Measurements from ENCODE around the gene PIGZ.

Gene PIGZ, protein sequence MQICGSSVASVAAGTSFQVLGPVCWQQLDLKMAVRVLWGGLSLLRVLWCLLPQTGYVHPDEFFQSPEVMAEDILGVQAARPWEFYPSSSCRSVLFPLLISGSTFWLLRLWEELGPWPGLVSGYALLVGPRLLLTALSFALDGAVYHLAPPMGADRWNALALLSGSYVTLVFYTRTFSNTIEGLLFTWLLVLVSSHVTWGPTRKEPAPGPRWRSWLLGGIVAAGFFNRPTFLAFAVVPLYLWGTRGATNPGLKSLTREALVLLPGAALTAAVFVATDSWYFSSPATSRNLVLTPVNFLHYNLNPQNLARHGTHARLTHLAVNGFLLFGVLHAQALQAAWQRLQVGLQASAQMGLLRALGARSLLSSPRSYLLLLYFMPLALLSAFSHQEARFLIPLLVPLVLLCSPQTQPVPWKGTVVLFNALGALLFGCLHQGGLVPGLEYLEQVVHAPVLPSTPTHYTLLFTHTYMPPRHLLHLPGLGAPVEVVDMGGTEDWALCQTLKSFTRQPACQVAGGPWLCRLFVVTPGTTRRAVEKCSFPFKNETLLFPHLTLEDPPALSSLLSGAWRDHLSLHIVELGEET

DNA sequence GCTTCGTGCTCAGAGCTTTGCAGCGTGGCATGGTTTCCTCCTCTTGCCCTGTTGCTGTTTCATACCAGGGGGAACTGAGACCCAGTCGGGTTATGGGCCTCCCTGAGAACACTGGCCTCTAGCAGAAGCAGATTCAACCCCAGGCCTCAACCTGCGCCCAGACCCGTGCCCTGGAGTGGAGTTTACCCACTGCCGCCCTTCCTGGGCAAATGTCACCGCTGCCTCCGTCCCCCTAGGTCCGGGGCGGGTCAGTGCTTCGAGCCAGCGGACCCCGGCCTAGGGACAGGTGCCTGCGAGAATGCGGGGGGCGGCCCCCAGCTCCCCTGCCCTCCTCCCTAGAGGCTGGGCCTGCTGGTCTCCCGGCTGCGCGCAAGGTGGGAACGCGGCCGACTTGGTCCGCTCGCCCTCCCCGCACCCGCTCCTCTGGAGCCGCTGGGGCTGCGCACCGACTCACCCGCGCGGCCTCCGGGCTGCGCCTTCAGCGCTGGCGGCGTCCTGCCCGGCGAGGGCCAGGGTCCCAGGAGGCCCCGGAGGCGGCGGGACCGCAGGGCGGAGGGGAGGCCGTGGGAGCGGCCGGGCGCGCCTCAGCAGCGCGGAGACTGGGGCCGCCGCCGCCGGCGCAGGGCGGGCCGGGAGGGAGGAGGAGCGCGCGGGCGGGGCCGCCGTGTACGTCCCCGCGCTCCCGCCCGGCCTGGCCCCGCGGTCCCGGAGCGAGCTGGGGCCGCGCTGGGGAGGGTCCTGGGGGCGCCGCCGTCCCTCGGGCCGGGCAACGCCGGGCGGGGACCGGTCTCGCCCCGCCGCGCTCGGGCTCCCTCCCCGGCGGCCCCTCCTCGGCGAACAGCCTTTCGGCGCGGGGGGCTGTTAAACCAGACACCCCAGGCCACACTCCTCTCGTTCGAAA lies at the start of gene PIGZ:
Gene PIGZ (minus strand): TSS at position 601 of the 901 bp plus-strand sequence. CDS start 16,802 bp downstream, outside the sequence.
- peak within 1 kb of the TSS; percentile 42 to 80 for H3K27ac ChIP-seq
- no peak for DNase-seq (ENCODE audit: low spot score)
- peak within 1 kb of the TSS; percentile 76 for H3K4me3 ChIP-seq
- no peak for TF ChIP-seq CTCF (IDR thresholded peaks at IDR 0.05)

DNA sequence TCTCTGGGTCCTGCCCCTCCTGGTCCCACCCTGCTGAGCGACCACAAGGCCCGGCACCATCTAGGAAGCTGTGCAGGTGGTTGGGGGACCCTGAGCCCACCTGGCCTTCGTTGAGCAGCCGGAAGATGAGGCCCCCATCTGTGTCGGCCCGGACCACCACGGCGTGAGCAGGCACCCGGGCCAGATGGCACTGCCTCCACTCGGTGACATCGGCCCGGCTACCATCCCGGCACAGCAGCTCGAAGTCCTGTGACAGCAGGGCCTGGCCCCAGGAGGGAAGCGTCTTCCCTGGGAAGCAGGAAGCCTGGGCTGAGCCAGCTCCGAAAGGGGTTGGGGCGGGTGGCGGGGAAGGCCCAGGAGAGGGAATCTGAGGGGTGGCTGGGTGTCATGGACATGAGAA lies 48.4 kb upstream of the PIGZ start:
- TF ChIP-seq CTCF (IDR thresholded peaks at IDR 0.05) = no peak
- Histone ChIP-seq H3K4me3 (no peak overlapping the region), H3K27ac (no peak overlapping the region)
- DNase-seq (ENCODE audit: low spot score) = no peak

GRCh38 chr3:197015790-197016736 lies 47.4 kb upstream of the PIGZ start:
- no peak for TF ChIP-seq CTCF (IDR thresholded peaks at IDR 0.05)
- Histone ChIP-seq H3K27ac (no peak overlapping the region), H3K4me3 (no peak overlapping the region)
- no peak for DNase-seq (ENCODE audit: low spot score)

GRCh38 chr3:197014942-197015575 lies 46.4 kb upstream of the PIGZ start:
- H3K27ac ChIP-seq = no peak overlapping the region
- no peak overlapping the region for H3K4me3 ChIP-seq
- TF ChIP-seq CTCF (IDR thresholded peaks at IDR 0.05) = no peak
- no peak for DNase-seq (ENCODE audit: low spot score)

DNA sequence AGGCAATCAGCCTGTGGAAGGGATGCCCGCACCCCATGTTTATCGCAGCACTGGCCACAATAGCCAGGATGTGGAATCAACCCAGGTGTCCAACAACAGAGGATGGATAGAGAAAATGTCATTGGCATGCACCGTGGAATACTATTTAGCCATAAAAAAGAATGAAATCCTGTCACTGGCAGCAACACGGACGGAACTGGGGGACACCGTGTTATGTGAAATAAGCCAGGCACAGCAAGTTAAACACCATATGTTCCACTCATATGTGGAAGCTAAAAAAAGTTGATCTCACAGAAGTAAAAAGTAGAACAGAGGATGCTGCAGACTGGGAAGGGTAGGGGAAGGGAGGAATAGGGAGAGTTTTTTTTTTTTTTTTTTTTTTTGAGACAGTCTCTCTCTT lies 45.4 kb upstream of the PIGZ start:
- Histone ChIP-seq H3K4me3 (no peak overlapping the region), H3K27ac (no peak overlapping the region)
- no peak for DNase-seq (ENCODE audit: low spot score)
- no peak for TF ChIP-seq CTCF (IDR thresholded peaks at IDR 0.05)

GRCh38 chr3:197012540-197012883 lies 43.9 kb upstream of the PIGZ start:
- no peak for DNase-seq (ENCODE audit: low spot score)
- no peak overlapping the region for H3K4me3 ChIP-seq
- TF ChIP-seq CTCF (IDR thresholded peaks at IDR 0.05) = no peak

More at GRCh38 chr3:197012540-197012883, 43.9 kb upstream of the PIGZ start:
- H3K27ac ChIP-seq = no peak overlapping the region
